K562 (cell line): ENCODE results near the gene POFUT2. TPM values are rescaled to one million over a fixed set of nuclear protein-coding genes. Genes with fewer than 3 reads are reported as not detected.

Experiments
- ATAC-seq: fragments of 200-7000 bp; cut with Tn5 transposase; 3 replicates; pipeline ENCODE4 v1.9.1; 2020; ENCODE audit warnings: moderate library complexity
- BruUV-seq: library from RNA; stranded (reverse); fragments of 400-500 nt; replicated peaks from 2 replicates; lab custom pipeline; 2021; lab: Mats Ljungman, UMichigan
- CTCF ChIA-PET: fragments of 300-600 bp; formaldehyde crosslinking; extraction: SDS; loops from one replicate; lab custom pipeline; 2021; ENCODE audit warnings: low intra/inter-chr PET ratio; lab: Yijun Ruan, JAX
- POLR2A ChIA-PET: fragments of 300-600, 350-650 bp; sonication (Branson Sonifier 250); formaldehyde crosslinking; extraction: SDS; loops from one replicate; lab custom pipeline; 2021; ENCODE audit warnings: antibody characterized with exemption, inconsistent platforms; lab: Yijun Ruan, JAX
- DNase-seq, 4 experiments: peaks; one replicate each; pipeline versions ENCODE4 v3.0.0 to v3.0.0-alpha.2; 2011 to 2018; ENCODE audit warnings: low spot score in 3 of 4, mixed read lengths in 3 of 4; ENCODE audit errors: extremely low read depth in 1 of 4
- FAIRE-seq: peaks from 2 replicates; lab custom pipeline; 2011; peaks lifted over from hg19 to GRCh38; lab: Jason Lieb, UNC
- H2AFZ ChIP-seq: 2 replicates; pipeline ENCODE4 v1.6.0; 2011; ENCODE audit warnings: low read depth, low read length, control low read depth, inconsistent platforms
- H3K27ac ChIP-seq: fragments of 200-600 bp; 3 replicates; pipeline ENCODE4 v1.8.0; 2011; ENCODE audit warnings: low read depth, mild to moderate bottlenecking, control low read depth, inconsistent platforms, low read length, moderate library complexity, mixed read lengths; ENCODE audit errors: extremely low read depth
- H3K27me3 ChIP-seq, 2 experiments: fragments of 300-600 bp in 1 of 2; 2 replicates in 1 of 2; 3 replicates in 1 of 2; pipeline versions ENCODE4 v1.6.0 to v1.8.0; 2011; ENCODE audit warnings: inconsistent platforms in 2 of 2, low read length in 2 of 2, mild to moderate bottlenecking in 1 of 2, mixed read lengths in 1 of 2, moderate library complexity in 1 of 2; ENCODE audit not compliant: control insufficient read depth in 2 of 2, insufficient read depth in 2 of 2
- H3K36me3 ChIP-seq: fragments of 300-600 bp; 3 replicates; pipeline ENCODE4 v1.8.0; 2011; ENCODE audit warnings: mild to moderate bottlenecking, low read length, inconsistent platforms; ENCODE audit not compliant: control insufficient read depth, insufficient read depth
- H3K4me1 ChIP-seq, 2 experiments: fragments of 200-600 bp in 1 of 2; replicated peaks in 1 of 2; 2 replicates in 1 of 2; 3 replicates in 1 of 2; pipeline versions ENCODE4 v1.5.1 to v1.8.0; 2011; ENCODE audit warnings: inconsistent platforms in 2 of 2, low read length in 2 of 2, mild to moderate bottlenecking in 1 of 2, mixed read lengths in 1 of 2, moderate library complexity in 1 of 2; ENCODE audit not compliant: control insufficient read depth in 2 of 2, insufficient read depth in 2 of 2
- H3K4me2 ChIP-seq: 2 replicates; pipeline ENCODE4 v1.6.1; 2011; ENCODE audit warnings: low read length, control low read depth, inconsistent platforms, mixed read lengths; ENCODE audit not compliant: insufficient read depth
- H3K4me3 ChIP-seq: fragments of 200-600 bp; sonication (generic), shearing (Covaris generic); 2 replicates; pipeline ENCODE4 v1.5.1; 2016; ENCODE audit warnings: control low read depth, inconsistent platforms
- H3K79me2 ChIP-seq: fragments of 200-600 bp; 3 replicates; pipeline ENCODE4 v1.8.0; 2011; ENCODE audit warnings: low read length, inconsistent platforms; ENCODE audit not compliant: control insufficient read depth, insufficient read depth
- H3K9ac ChIP-seq, 2 experiments: 2 replicates each; pipeline versions ENCODE4 v1.6.0 to v1.6.1; 2011; ENCODE audit warnings: low read depth in 2 of 2, low read length in 2 of 2, control low read depth in 1 of 2, inconsistent platforms in 1 of 2, mild to moderate bottlenecking in 1 of 2, mixed read lengths in 1 of 2; ENCODE audit not compliant: insufficient read depth in 1 of 2
- H3K9me1 ChIP-seq: one replicate; pipeline ENCODE4 v1.6.0; 2011; ENCODE audit warnings: inconsistent platforms, mild to moderate bottlenecking, low read length, moderate library complexity; ENCODE audit not compliant: control insufficient read depth, insufficient read depth
- H3K9me3 ChIP-seq: replicated peaks from 2 replicates; pipeline ENCODE4 v1.5.1; 2011; ENCODE audit warnings: low read depth, low read length, inconsistent platforms; ENCODE audit not compliant: control insufficient read depth, insufficient read depth
- H4K20me1 ChIP-seq: replicated peaks from 2 replicates; pipeline ENCODE4 v1.6.1; 2011; ENCODE audit warnings: low read length, inconsistent platforms, mixed read lengths; ENCODE audit not compliant: control insufficient read depth, insufficient read depth
- ELF1 ChIP-seq: fragments of 200-800 bp; sonication (Bioruptor generic); IDR thresholded peaks from 2 replicates; pipeline ENCODE4 v1.6.1; 2016; ENCODE audit warnings: missing genetic modification characterization, missing compliant biosample characterization
- ZC3H11A ChIP-seq: IDR thresholded peaks from 2 replicates; pipeline ENCODE4 v1.6.1; 2012; ENCODE audit warnings: low read depth, low read length, improper control_type of control experiment
- WGBS: fragments of 100-300 bp; shearing (Covaris generic); methylation state at CpG from one replicate; pipeline ENCODE4 v1.1.6; 2016; ENCODE audit warnings: low coverage, mixed read lengths; ENCODE audit not compliant: insufficient coverage; ENCODE audit errors: missing lambda C conversion rate; 5-methylcytosine and 5-hydroxymethylcytosine counted together
- in situ Hi-C: fragments of 300-500 bp; cut with MboI; formaldehyde crosslinking; loops from 4 replicates; pipeline ENCODE4 v1.15.0; 2018; ENCODE audit warnings: inconsistent platforms, mixed read lengths
- intact Hi-C: fragments of 100-400 bp; cut with micrococcal nuclease; formaldehyde crosslinking; loops from 2 replicates; pipeline ENCODE4 v1.14.2; 2022
- polyA plus RNA-seq, 8 experiments: library from polyadenylated mRNA; depleted of rRNA in 4 of 8; stranded (reverse) in 5 of 8; unstranded in 3 of 8; fragments of >200 nt; fragmentation: Nextera tagmentation in 2 of 8; fragmentation: Illumina TruSeq in 1 of 8; extraction: Ambion mirVana in 2 of 8; extraction: Trizol in 1 of 8; gene quantifications; 2 replicates each; pipeline versions ENCODE4 v1.2.1 to v1.2.3, GENCODE V29; 2011 to 2014; ENCODE audit warnings: inconsistent platforms in 1 of 8, missing spikeins in 1 of 8
- total RNA-seq, 7 experiments: library from RNA; depleted of rRNA in 6 of 7; stranded (reverse); fragments of >200 nt in 6 of 7; fragmentation: Illumina TruSeq in 2 of 7; extraction: Trizol in 2 of 7; gene quantifications; 2 replicates each; pipeline versions ENCODE4 v1.2.1 to v1.2.3, GENCODE V29; 2011 to 2021; ENCODE audit warnings: low replicate concordance in 1 of 7
- TF ChIP-seq, protein P1 (sequence below), 3 experiments: IDR thresholded peaks in 2 of 3; conservative IDR thresholded peaks in 1 of 3; 2 replicates each; pipeline ENCODE4 v1.5.1; 2011 to 2012; ENCODE audit warnings: low read length in 3 of 3, mild to moderate bottlenecking in 3 of 3, control low read depth in 2 of 3, improper control_type of control experiment in 1 of 3, inconsistent platforms in 1 of 3, low read depth in 1 of 3, mixed read lengths in 1 of 3, moderate library complexity in 1 of 3; ENCODE audit not compliant: insufficient read depth in 2 of 3

POFUT2 gene
- total and polyA plus RNA-seq, 9 of the 15 experiments (the other 6 are each of a cell fraction or from before 2014, with no cell fraction given) = 1.1 to 24.2 (median 11.0) TPM

DNA sequence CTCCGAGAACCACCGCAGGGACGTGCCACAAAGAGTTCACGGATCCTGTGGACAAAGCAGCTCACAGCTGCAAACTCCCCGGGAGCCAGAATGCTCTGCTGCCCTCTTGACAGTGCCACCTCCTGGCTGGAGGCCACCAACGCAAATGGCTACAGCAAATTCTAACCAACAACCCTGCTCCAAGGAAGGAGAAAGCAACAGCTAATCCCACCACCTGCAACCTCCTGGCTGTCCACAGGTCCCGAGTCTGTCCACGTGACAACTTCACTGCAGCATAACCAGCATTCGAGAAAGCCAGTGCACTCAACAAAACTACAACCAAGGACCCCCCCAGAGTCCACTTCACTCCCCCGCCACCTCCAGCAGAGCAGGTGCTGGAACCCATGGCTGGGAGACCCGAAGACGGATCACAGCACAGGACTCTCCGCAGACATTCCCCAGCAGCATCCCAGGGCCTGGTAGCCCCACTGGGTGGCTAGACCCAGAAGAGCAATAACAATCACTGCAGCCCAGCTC, 17.3 kb downstream of the POFUT2 start:
- 90% methylated on average over 12 of the region's 13 CpGs for WGBS
- H2AFZ ChIP-seq = no peak overlapping the region
- ChIA-PET POLR2A (interaction anchor here (0.8 kb wide), 1 partner anchor 10 kb away, joined by 3 read pairs; no protein-coding TSS in a partner anchor), CTCF (interaction anchor here (0.6 kb wide), 1 partner anchor 169 kb away, joined by 3 read pairs; no protein-coding TSS in a partner anchor)
- no peak overlapping the region for H3K4me2 ChIP-seq
- intact Hi-C loops (no loop called here), in situ Hi-C loops (no loop called here)
- H3K4me3 ChIP-seq = no peak overlapping the region
- no peak for TF ChIP-seq ELF1 (tag)
- no peak for TF ChIP-seq ZC3H11A
- TF ChIP-seq, protein P1, sequence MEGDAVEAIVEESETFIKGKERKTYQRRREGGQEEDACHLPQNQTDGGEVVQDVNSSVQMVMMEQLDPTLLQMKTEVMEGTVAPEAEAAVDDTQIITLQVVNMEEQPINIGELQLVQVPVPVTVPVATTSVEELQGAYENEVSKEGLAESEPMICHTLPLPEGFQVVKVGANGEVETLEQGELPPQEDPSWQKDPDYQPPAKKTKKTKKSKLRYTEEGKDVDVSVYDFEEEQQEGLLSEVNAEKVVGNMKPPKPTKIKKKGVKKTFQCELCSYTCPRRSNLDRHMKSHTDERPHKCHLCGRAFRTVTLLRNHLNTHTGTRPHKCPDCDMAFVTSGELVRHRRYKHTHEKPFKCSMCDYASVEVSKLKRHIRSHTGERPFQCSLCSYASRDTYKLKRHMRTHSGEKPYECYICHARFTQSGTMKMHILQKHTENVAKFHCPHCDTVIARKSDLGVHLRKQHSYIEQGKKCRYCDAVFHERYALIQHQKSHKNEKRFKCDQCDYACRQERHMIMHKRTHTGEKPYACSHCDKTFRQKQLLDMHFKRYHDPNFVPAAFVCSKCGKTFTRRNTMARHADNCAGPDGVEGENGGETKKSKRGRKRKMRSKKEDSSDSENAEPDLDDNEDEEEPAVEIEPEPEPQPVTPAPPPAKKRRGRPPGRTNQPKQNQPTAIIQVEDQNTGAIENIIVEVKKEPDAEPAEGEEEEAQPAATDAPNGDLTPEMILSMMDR (IDR thresholded peaks at IDR 0.05 in 2 of 3, conservative IDR thresholded peaks at IDR 0.05 in 1 of 3; ENCODE audit: insufficient read depth in 2 of 3, low read depth in 1 of 3, low read length in 3 of 3) = 0 out of 6 replicates have a peak, but pooled peaks have one; percentile 18 to 27 (median 25)
- DNase-seq (no peak), ATAC-seq (no peak), FAIRE-seq (no peak)
- no peaks in the 10 kb centered on the region; a peak in 1 of 5 replicates for H3K4me1 ChIP-seq
- H4K20me1 ChIP-seq = no peaks in the 10 kb centered on the region
- no TSS peak for BruUV-seq
- H3K9me1 ChIP-seq = no peaks in the 10 kb centered on the region
- H3K27me3 ChIP-seq = no peaks in the 10 kb centered on the region
- peaks cover 45% of the 10 kb centered on the region for H3K36me3 ChIP-seq
- no peak overlapping the region for H3K27ac ChIP-seq
- no peaks in the 10 kb centered on the region for H3K79me2 ChIP-seq
- no peak overlapping the region for H3K9ac ChIP-seq
- no peaks in the 10 kb centered on the region for H3K9me3 ChIP-seq
